Measurements from ENCODE around the gene PHACTR2. TPM values are rescaled to one million over a fixed set of nuclear protein-coding genes. Genes with fewer than 3 reads are reported as not detected.

Gene PHACTR2
- total and polyA plus RNA-seq, 10 of the 15 experiments (the other 5 are each of a cell fraction or from before 2014, with no cell fraction given) = 1.4 to 19.1 (median 5.3) TPM

DNA sequence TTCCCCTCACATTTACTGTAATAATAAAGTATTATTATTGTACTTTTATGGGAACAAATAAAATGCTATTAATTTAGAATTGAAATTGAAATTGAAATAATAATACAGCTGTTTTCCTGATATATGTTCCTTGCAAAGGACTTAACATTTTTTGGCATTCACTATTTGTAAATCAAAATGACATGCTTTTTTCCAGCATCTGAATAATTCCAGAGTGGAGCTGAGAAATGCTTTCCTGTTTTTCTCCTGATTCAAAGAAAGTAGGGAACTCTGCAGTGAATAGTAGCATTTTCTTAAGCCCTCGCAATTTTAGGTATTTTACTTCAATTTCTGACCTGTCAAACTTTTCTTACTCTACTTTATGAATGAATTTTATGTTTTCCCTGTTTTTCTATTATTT, 72.1 kb downstream of the PHACTR2 start:
- Histone ChIP-seq H4K20me1 (ENCODE audit: control insufficient read depth, insufficient read depth) (no peaks in the 10 kb centered on the region), H3K4me2 (ENCODE audit: control insufficient read depth, insufficient read depth) (no peak overlapping the region), H3K27me3 (replicated peaks in 1 of 2; ENCODE audit: control insufficient read depth in 2 of 2, insufficient read depth in 2 of 2, low read length in 1 of 2) (no peaks in the 10 kb centered on the region), H3K79me2 (ENCODE audit: control insufficient read depth, insufficient read depth, low read length) (no peaks in the 10 kb centered on the region), H2AFZ (ENCODE audit: control insufficient read depth, low read depth, low read length) (no peak overlapping the region), H3K9me3 (replicated peaks; ENCODE audit: control insufficient read depth, insufficient read depth, low read length) (no peaks in the 10 kb centered on the region), H3K4me1 (ENCODE audit: control insufficient read depth, insufficient read depth, low read length) (no peaks in the 10 kb centered on the region), H3K9ac (ENCODE audit: control insufficient read depth, insufficient read depth, low read length) (no peak overlapping the region), H3K36me3 (ENCODE audit: control insufficient read depth in 2 of 2, insufficient read depth in 2 of 2, low read length in 1 of 2) (no peaks in the 10 kb centered on the region), H3K27ac (ENCODE audit: control insufficient read depth, insufficient read depth) (no peak overlapping the region), H3K4me3 (no peak overlapping the region)
- intact Hi-C loops (cut with micrococcal nuclease; ENCODE audit: unreplicated experiment) (no loop called here), in situ Hi-C loops (cut with MboI) (no loop called here)
- SMC1A ChIA-PET (ENCODE audit: uncharacterized antibody, unreplicated experiment) = interaction anchor here (1.1 to 1.8 kb wide), 2 partner anchors 60 to 263 kb away, joined by 3 read pairs; no protein-coding TSS in a partner anchor
- 9% methylated on average over 1 of the region's 1 CpG for WGBS (ENCODE audit: insufficient coverage, insufficient replicate concordance, low lambda C conversion rate, missing lambda C conversion rate)
- no TSS peak for BruUV-seq (replicated peaks)
- RAD21 ChIA-PET (ENCODE audit: unreplicated experiment) = interaction anchor here (1.0 kb wide), 1 partner anchor 175 kb away, joined by 3 read pairs; no protein-coding TSS in a partner anchor
- FAIRE-seq (no peak), DNase-seq (ENCODE audit: low read depth, low spot score) (no peak), ATAC-seq (no peak)
- POLR2A ChIA-PET = no interaction called here
- CTCF ChIA-PET = interaction anchor here (1.0 kb wide), 1 partner anchor 8 kb away, joined by 4 read pairs; no protein-coding TSS in a partner anchor
- TF ChIP-seq MXI1 (IDR thresholded peaks at IDR 0.05; ENCODE audit: low read depth, low read length) (no peak), RB1 (IDR thresholded peaks at IDR 0.05; ENCODE audit: borderline replicate concordance) (no peak), KDM1A (IDR thresholded peaks at IDR 0.05; ENCODE audit: borderline replicate concordance) (no peak), PAX8 (IDR thresholded peaks at IDR 0.05) (no peak), ZNF274 (IDR thresholded peaks at IDR 0.05; ENCODE audit: insufficient read depth, insufficient read length) (no peak), POLR2AphosphoS2 (IDR thresholded peaks at IDR 0.05; ENCODE audit: low read depth, low read length) (no peak), RFX5 (IDR thresholded peaks at IDR 0.05; ENCODE audit: low read depth, low read length) (no peak), BCL11A (IDR thresholded peaks at IDR 0.05; ENCODE audit: low read depth, low read length) (no peak), RBBP5 (conservative IDR thresholded peaks at IDR 0.05) (no peak), ZZZ3 (IDR thresholded peaks at IDR 0.05; ENCODE audit: control insufficient read depth, insufficient read length, low read depth) (no peak), LARP7 (IDR thresholded peaks at IDR 0.05) (no peak), GATAD2B (conservative IDR thresholded peaks at IDR 0.05; ENCODE audit: low read depth) (no peak), PML (IDR thresholded peaks at IDR 0.05; ENCODE audit: low read length) (no peak), DPF2 (IDR thresholded peaks at IDR 0.05) (no peak)
- TF ChIP-seq, protein P1, sequence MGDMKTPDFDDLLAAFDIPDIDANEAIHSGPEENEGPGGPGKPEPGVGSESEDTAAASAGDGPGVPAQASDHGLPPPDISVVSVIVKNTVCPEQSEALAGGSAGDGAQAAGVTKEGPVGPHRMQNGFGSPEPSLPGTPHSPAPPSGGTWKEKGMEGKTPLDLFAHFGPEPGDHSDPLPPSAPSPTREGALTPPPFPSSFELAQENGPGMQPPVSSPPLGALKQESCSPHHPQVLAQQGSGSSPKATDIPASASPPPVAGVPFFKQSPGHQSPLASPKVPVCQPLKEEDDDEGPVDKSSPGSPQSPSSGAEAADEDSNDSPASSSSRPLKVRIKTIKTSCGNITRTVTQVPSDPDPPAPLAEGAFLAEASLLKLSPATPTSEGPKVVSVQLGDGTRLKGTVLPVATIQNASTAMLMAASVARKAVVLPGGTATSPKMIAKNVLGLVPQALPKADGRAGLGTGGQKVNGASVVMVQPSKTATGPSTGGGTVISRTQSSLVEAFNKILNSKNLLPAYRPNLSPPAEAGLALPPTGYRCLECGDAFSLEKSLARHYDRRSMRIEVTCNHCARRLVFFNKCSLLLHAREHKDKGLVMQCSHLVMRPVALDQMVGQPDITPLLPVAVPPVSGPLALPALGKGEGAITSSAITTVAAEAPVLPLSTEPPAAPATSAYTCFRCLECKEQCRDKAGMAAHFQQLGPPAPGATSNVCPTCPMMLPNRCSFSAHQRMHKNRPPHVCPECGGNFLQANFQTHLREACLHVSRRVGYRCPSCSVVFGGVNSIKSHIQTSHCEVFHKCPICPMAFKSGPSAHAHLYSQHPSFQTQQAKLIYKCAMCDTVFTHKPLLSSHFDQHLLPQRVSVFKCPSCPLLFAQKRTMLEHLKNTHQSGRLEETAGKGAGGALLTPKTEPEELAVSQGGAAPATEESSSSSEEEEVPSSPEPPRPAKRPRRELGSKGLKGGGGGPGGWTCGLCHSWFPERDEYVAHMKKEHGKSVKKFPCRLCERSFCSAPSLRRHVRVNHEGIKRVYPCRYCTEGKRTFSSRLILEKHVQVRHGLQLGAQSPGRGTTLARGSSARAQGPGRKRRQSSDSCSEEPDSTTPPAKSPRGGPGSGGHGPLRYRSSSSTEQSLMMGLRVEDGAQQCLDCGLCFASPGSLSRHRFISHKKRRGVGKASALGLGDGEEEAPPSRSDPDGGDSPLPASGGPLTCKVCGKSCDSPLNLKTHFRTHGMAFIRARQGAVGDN (IDR thresholded peaks at IDR 0.05) = no peak
